HEK293 (cell line): ENCODE results near the gene MYO15B.

Experiments
- IKZF3 ChIP-seq: fragments of 450-650 bp; IDR thresholded peaks from 2 replicates; pipeline ENCODE4 v1.5.0; 2018; ENCODE audit warnings: missing biosample characterization, mild to moderate bottlenecking, missing genetic modification characterization, moderate library complexity
- KLF1 ChIP-seq: fragments of 450-650 bp; formaldehyde crosslinking; IDR thresholded peaks from 2 replicates; pipeline ENCODE4 v1.5.1; 2016; ENCODE audit warnings: missing biosample characterization, missing genetic modification characterization
- MZF1 ChIP-seq: fragments of 450-650 bp; formaldehyde crosslinking; IDR thresholded peaks from 2 replicates; pipeline ENCODE4 v1.5.1; 2017; ENCODE audit warnings: missing biosample characterization, missing genetic modification characterization, borderline replicate concordance
- PRDM1 ChIP-seq: fragments of 450-650 bp; formaldehyde crosslinking; IDR thresholded peaks from 2 replicates; pipeline ENCODE4; 2016; ENCODE audit warnings: missing biosample characterization, missing genetic modification characterization
- PRDM10 ChIP-seq: fragments of 450-650 bp; formaldehyde crosslinking; IDR thresholded peaks from 2 replicates; pipeline ENCODE4 v1.5.1; 2016; ENCODE audit warnings: missing biosample characterization, missing genetic modification characterization
- SCRT2 ChIP-seq: fragments of 450-650 bp; formaldehyde crosslinking; IDR thresholded peaks from 2 replicates; pipeline ENCODE4 v1.5.1; 2016; ENCODE audit warnings: missing biosample characterization, missing genetic modification characterization
- ZBTB20 ChIP-seq: fragments of 450-650 bp; formaldehyde crosslinking; IDR thresholded peaks from 2 replicates; pipeline ENCODE4 v1.5.1; 2016; ENCODE audit warnings: missing biosample characterization, missing genetic modification characterization
- ZEB2 ChIP-seq: fragments of 450-650 bp; formaldehyde crosslinking; IDR thresholded peaks from 2 replicates; pipeline ENCODE4 v1.5.1; 2016; ENCODE audit warnings: missing biosample characterization, missing genetic modification characterization
- ZFP69B ChIP-seq: fragments of 450-650 bp; formaldehyde crosslinking; IDR thresholded peaks from 2 replicates; pipeline ENCODE4 v1.5.1; 2016; ENCODE audit warnings: missing biosample characterization, missing genetic modification characterization
- ZNF133 ChIP-seq: fragments of 450-650 bp; formaldehyde crosslinking; IDR thresholded peaks from 2 replicates; pipeline ENCODE4 v1.5.1; 2016; ENCODE audit warnings: missing biosample characterization, missing genetic modification characterization
- ZNF155 ChIP-seq: fragments of 450-650 bp; formaldehyde crosslinking; IDR thresholded peaks from 2 replicates; pipeline ENCODE4 v1.5.1; 2016; ENCODE audit warnings: missing biosample characterization, missing genetic modification characterization
- ZNF16 ChIP-seq: fragments of 450-650 bp; formaldehyde crosslinking; IDR thresholded peaks from 2 replicates; pipeline ENCODE4 v1.5.1; 2016; ENCODE audit warnings: low read depth, missing biosample characterization, missing genetic modification characterization
- ZNF214 ChIP-seq: fragments of 450-650 bp; formaldehyde crosslinking; IDR thresholded peaks from 2 replicates; pipeline ENCODE4 v1.5.1; 2017; ENCODE audit warnings: missing biosample characterization, mild to moderate bottlenecking, missing genetic modification characterization, borderline replicate concordance
- ZNF248 ChIP-seq: fragments of 450-650 bp; formaldehyde crosslinking; IDR thresholded peaks from 2 replicates; pipeline ENCODE4 v1.5.1; 2017; ENCODE audit warnings: missing biosample characterization, missing genetic modification characterization
- ZNF398 ChIP-seq: fragments of 450-650 bp; formaldehyde crosslinking; IDR thresholded peaks from 2 replicates; pipeline ENCODE4 v1.5.1; 2017; ENCODE audit warnings: missing biosample characterization, missing genetic modification characterization
- ZNF423 ChIP-seq: fragments of 450-650 bp; formaldehyde crosslinking; IDR thresholded peaks from 2 replicates; pipeline ENCODE4 v1.5.1; 2016; ENCODE audit warnings: missing biosample characterization, missing genetic modification characterization
- ZNF433 ChIP-seq: fragments of 450-650 bp; formaldehyde crosslinking; IDR thresholded peaks from 2 replicates; pipeline ENCODE4 v1.5.1; 2016; ENCODE audit warnings: missing biosample characterization, missing genetic modification characterization, low read depth
- ZNF544 ChIP-seq: fragments of 450-650 bp; formaldehyde crosslinking; IDR thresholded peaks from 2 replicates; pipeline ENCODE4 v1.5.0; 2017; ENCODE audit warnings: missing biosample characterization, missing genetic modification characterization
- ZNF610 ChIP-seq: fragments of 450-650 bp; formaldehyde crosslinking; IDR thresholded peaks from 2 replicates; pipeline ENCODE4 v1.5.1; 2016; ENCODE audit warnings: missing biosample characterization, missing genetic modification characterization, borderline replicate concordance
- ZNF629 ChIP-seq: fragments of 450-650 bp; formaldehyde crosslinking; IDR thresholded peaks from 2 replicates; pipeline ENCODE4 v1.5.1; 2017; ENCODE audit warnings: missing biosample characterization, missing genetic modification characterization
- ZNF670 ChIP-seq: fragments of 450-650 bp; formaldehyde crosslinking; IDR thresholded peaks from 2 replicates; pipeline ENCODE4 v1.5.1; 2016; ENCODE audit warnings: missing biosample characterization, missing genetic modification characterization, low read depth
- ZNF701 ChIP-seq: fragments of 450-650 bp; formaldehyde crosslinking; IDR thresholded peaks from 2 replicates; pipeline ENCODE4 v1.5.1; 2016; ENCODE audit warnings: missing biosample characterization, missing genetic modification characterization
- TF ChIP-seq, protein P1 (sequence below): fragments of 450-650 bp; formaldehyde crosslinking; IDR thresholded peaks from 2 replicates; pipeline ENCODE4 v1.5.1; 2016; ENCODE audit warnings: missing biosample characterization, missing genetic modification characterization
- TF ChIP-seq, protein P2 (sequence below): fragments of 450-650 bp; formaldehyde crosslinking; IDR thresholded peaks from 2 replicates; pipeline ENCODE4 v1.5.1; 2016; ENCODE audit warnings: missing biosample characterization, missing genetic modification characterization
- TF ChIP-seq, protein P3 (sequence below): fragments of 450-650 bp; formaldehyde crosslinking; optimal IDR thresholded peaks from 2 replicates; pipeline ENCODE3; 2016; ENCODE audit warnings: missing biosample characterization, mild to moderate bottlenecking, missing genetic modification characterization
- TF ChIP-seq, protein P4 (sequence below): fragments of 450-650 bp; formaldehyde crosslinking; IDR thresholded peaks from 2 replicates; pipeline ENCODE4 v1.5.1; 2017; ENCODE audit warnings: missing biosample characterization, missing genetic modification characterization

Gene MYO15B

DNA sequence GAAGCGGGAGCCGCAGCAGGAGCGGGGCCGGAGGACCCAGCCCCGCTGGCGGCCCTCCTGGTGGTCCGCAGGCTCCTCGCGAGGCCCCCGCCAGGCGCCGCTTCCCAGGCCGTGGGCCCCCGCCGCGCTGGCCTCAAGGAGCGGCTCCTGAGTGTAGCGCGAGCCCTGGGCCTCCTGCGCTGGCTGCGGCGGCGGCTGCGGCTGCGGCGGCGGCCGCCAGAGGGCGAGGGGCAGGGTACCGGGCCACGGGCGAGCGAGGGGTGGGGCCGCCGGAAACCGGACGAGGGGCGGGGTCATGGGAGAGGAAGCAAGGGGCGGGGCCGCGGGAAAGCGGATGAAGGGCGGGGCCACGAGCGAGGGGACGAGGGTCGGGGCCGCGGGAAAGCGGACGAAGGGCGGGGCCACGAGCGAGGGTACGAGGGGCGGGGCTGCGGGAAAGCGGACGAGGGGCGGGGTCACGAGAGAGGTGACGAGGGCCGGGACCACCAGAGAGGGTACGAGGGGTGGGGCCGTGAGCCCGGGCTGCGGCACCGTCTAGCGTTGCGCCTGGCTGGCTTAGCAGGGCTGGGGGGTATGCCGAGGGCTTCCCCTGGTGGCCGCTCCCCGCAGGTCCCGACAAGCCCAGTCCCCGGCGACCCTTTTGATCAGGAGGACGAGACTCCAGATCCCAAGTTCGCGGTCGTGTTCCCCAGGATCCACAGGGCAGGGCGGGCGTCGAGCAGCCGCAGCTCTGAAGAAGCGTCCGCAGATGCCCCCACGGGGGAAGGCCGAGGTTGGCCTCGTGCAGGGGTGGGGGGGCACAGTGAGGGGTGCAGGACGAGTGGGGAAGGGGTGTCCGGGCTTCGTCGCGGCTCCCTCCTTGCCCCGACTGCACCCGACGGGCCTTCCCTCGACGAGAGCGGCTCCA is 1.7 kb downstream of the MYO15B start (continued):
- TF ChIP-seq ZNF133, result no peak
- peak; percentile 65 for TF ChIP-seq PRDM10 (tag by site-specific recombination)
- no peak for TF ChIP-seq ZNF629 (tag by site-specific recombination)
- no peak for TF ChIP-seq SCRT2 (tag by site-specific recombination)
- peak; percentile 37 for TF ChIP-seq IKZF3
- no peak for TF ChIP-seq ZNF610 (tag by site-specific recombination)
- no peak for TF ChIP-seq ZNF214 (tag by site-specific recombination)
- TF ChIP-seq, protein P1, sequence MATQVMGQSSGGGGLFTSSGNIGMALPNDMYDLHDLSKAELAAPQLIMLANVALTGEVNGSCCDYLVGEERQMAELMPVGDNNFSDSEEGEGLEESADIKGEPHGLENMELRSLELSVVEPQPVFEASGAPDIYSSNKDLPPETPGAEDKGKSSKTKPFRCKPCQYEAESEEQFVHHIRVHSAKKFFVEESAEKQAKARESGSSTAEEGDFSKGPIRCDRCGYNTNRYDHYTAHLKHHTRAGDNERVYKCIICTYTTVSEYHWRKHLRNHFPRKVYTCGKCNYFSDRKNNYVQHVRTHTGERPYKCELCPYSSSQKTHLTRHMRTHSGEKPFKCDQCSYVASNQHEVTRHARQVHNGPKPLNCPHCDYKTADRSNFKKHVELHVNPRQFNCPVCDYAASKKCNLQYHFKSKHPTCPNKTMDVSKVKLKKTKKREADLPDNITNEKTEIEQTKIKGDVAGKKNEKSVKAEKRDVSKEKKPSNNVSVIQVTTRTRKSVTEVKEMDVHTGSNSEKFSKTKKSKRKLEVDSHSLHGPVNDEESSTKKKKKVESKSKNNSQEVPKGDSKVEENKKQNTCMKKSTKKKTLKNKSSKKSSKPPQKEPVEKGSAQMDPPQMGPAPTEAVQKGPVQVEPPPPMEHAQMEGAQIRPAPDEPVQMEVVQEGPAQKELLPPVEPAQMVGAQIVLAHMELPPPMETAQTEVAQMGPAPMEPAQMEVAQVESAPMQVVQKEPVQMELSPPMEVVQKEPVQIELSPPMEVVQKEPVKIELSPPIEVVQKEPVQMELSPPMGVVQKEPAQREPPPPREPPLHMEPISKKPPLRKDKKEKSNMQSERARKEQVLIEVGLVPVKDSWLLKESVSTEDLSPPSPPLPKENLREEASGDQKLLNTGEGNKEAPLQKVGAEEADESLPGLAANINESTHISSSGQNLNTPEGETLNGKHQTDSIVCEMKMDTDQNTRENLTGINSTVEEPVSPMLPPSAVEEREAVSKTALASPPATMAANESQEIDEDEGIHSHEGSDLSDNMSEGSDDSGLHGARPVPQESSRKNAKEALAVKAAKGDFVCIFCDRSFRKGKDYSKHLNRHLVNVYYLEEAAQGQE (tag by site-specific recombination), result no peak; the same call in 1 of the 2 replicates
- TF ChIP-seq, protein P2, sequence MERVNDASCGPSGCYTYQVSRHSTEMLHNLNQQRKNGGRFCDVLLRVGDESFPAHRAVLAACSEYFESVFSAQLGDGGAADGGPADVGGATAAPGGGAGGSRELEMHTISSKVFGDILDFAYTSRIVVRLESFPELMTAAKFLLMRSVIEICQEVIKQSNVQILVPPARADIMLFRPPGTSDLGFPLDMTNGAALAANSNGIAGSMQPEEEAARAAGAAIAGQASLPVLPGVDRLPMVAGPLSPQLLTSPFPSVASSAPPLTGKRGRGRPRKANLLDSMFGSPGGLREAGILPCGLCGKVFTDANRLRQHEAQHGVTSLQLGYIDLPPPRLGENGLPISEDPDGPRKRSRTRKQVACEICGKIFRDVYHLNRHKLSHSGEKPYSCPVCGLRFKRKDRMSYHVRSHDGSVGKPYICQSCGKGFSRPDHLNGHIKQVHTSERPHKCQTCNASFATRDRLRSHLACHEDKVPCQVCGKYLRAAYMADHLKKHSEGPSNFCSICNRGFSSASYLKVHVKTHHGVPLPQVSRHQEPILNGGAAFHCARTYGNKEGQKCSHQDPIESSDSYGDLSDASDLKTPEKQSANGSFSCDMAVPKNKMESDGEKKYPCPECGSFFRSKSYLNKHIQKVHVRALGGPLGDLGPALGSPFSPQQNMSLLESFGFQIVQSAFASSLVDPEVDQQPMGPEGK (tag by site-specific recombination), result 0 out of 2 replicates have a peak, but pooled peaks have one; percentile 55
- no peak for TF ChIP-seq ZNF423 (tag by site-specific recombination)
- no peak for TF ChIP-seq PRDM1 (tag by site-specific recombination)
- no peak for TF ChIP-seq ZNF155 (tag by site-specific recombination)
- TF ChIP-seq ZEB2, result no peak
- TF ChIP-seq ZNF433, result no peak
- TF ChIP-seq, protein P3, sequence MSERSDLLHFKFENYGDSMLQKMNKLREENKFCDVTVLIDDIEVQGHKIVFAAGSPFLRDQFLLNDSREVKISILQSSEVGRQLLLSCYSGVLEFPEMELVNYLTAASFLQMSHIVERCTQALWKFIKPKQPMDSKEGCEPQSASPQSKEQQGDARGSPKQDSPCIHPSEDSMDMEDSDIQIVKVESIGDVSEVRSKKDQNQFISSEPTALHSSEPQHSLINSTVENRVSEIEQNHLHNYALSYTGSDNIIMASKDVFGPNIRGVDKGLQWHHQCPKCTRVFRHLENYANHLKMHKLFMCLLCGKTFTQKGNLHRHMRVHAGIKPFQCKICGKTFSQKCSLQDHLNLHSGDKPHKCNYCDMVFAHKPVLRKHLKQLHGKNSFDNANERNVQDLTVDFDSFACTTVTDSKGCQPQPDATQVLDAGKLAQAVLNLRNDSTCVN (tag by site-specific recombination), result peak; percentile 61
- no peak for TF ChIP-seq ZNF398 (tag by site-specific recombination)
- TF ChIP-seq ZNF16 (tag by site-specific recombination), result no peak
- TF ChIP-seq MZF1 (tag by site-specific recombination), result no peak
- TF ChIP-seq ZBTB20 (tag by site-specific recombination), result no peak
- TF ChIP-seq ZFP69B (tag by site-specific recombination), result 0 out of 2 replicates have a peak, but pooled peaks have one; percentile 64
- peak; percentile 83 for TF ChIP-seq KLF1 (tag by site-specific recombination)
- TF ChIP-seq, protein P4, sequence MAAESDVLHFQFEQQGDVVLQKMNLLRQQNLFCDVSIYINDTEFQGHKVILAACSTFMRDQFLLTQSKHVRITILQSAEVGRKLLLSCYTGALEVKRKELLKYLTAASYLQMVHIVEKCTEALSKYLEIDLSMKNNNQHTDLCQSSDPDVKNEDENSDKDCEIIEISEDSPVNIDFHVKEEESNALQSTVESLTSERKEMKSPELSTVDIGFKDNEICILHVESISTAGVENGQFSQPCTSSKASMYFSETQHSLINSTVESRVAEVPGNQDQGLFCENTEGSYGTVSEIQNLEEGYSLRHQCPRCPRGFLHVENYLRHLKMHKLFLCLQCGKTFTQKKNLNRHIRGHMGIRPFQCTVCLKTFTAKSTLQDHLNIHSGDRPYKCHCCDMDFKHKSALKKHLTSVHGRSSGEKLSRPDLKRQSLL (tag by site-specific recombination), result peak; percentile 37; the same call in 1 of the 2 replicates
- TF ChIP-seq ZNF670 (tag by site-specific recombination), result no peak
- no peak for TF ChIP-seq ZNF701 (tag by site-specific recombination)
- no peak for TF ChIP-seq ZNF248 (tag by site-specific recombination)
- no peak for TF ChIP-seq ZNF544 (tag by site-specific recombination)
